HCT116 (cell line): ENCODE data around the gene SUMO3. TPM values are rescaled to one million over a fixed set of nuclear protein-coding genes. Genes with fewer than 3 reads are reported as not detected.

Experiments used
- ATAC-seq: fragments of 200-7000 bp; cut with Tn5 transposase; 2 replicates; pipeline ENCODE4 v1.9.1; 2020; ENCODE audit warnings: mild to moderate bottlenecking, moderate library complexity
- BruUV-seq: library from RNA; stranded (reverse); fragments of 400-500 nt; replicated peaks from 2 replicates; lab custom pipeline; 2021; lab: Mats Ljungman, UMichigan
- CTCF ChIA-PET: fragments of 300-600 bp; sonication (Branson Sonifier 250); formaldehyde crosslinking; loops from one replicate; lab custom pipeline; 2021; ENCODE audit warnings: antibody characterized with exemption; lab: Charles Lee
- POLR2A ChIA-PET: fragments of 300-600, 350-600 bp; sonication (Branson Sonifier 250); formaldehyde crosslinking; loops from one replicate; lab custom pipeline; 2021; ENCODE audit warnings: antibody characterized with exemption; lab: Charles Lee
- RAD21 ChIA-PET, 2 experiments: fragments of 300-600 bp; sonication (Branson Sonifier 250); formaldehyde crosslinking; loops; one replicate each; lab custom pipeline; 2023; ENCODE audit warnings: low total read pairs in 2 of 2; ENCODE audit not compliant: uncharacterized antibody in 2 of 2, unreplicated experiment in 2 of 2, low non-redundant PET in 1 of 2; lab: Charles Lee
- DNase-seq: peaks from one replicate; pipeline ENCODE4 v3.0.0-alpha.2; 2010; ENCODE audit warnings: low read depth, low spot score
- H2AFZ ChIP-seq: fragments of 200-600 bp; shearing (Covaris generic), sonication (generic); 2 replicates; pipeline ENCODE4 v1.6.1; 2017; ENCODE audit warnings: low read depth, mixed run types, mixed read lengths, antibody characterized with exemption, low read length; ENCODE audit not compliant: poor library complexity, severe bottlenecking
- H3K27ac ChIP-seq: 2 replicates; pipeline ENCODE4 v1.5.1; 2012; ENCODE audit warnings: low read depth, low read length
- H3K27me3 ChIP-seq: fragments of 200-600 bp; sonication (generic); 2 replicates; pipeline ENCODE4 v1.6.1; 2016; ENCODE audit warnings: mixed run types, low read length, mixed read lengths; ENCODE audit not compliant: insufficient read depth
- H3K36me3 ChIP-seq, 2 experiments: fragments of 200-500 bp in 1 of 2; fragments of 200-600 bp in 1 of 2; sonication (Bioruptor generic) in 1 of 2; sonication (generic) in 1 of 2; 2 replicates each; pipeline versions ENCODE4 v1.5.1 to v1.6.1; 2014 to 2016; ENCODE audit warnings: low read length in 2 of 2, inconsistent platforms in 1 of 2, mixed read lengths in 1 of 2, mixed run types in 1 of 2; ENCODE audit not compliant: insufficient read depth in 2 of 2, control insufficient read depth in 1 of 2
- H3K4me1 ChIP-seq, 2 experiments: fragments of 200-600 bp in 1 of 2; sonication (generic) in 1 of 2; 2 replicates each; pipeline versions ENCODE4 v1.5.1 to v1.6.1; 2012 to 2017; ENCODE audit warnings: low read length in 2 of 2, inconsistent platforms in 1 of 2, mild to moderate bottlenecking in 1 of 2, mixed read lengths in 1 of 2, mixed run types in 1 of 2, moderate library complexity in 1 of 2; ENCODE audit not compliant: insufficient read depth in 2 of 2, control insufficient read depth in 1 of 2
- H3K4me2 ChIP-seq: fragments of 200-600 bp; sonication (generic); 2 replicates; pipeline ENCODE4 v1.6.1; 2017; ENCODE audit warnings: mixed run types, low read length, mixed read lengths
- H3K4me3 ChIP-seq, 2 experiments: fragments of 200-600 bp in 1 of 2; sonication (generic) in 1 of 2; replicated peaks in 1 of 2; 2 replicates each; pipeline ENCODE4 v1.5.1; 2011 to 2016; ENCODE audit warnings: low read length in 2 of 2, control low read depth in 1 of 2, low read depth in 1 of 2, mild to moderate bottlenecking in 1 of 2, mixed read lengths in 1 of 2, mixed run types in 1 of 2
- H3K79me2 ChIP-seq: fragments of 200-600 bp; sonication (generic); 2 replicates; pipeline ENCODE4 v1.6.1; 2017; ENCODE audit warnings: mild to moderate bottlenecking, mixed run types, low read length, moderate library complexity, mixed read lengths; ENCODE audit not compliant: insufficient read depth
- H3K9ac ChIP-seq: fragments of 200-600 bp; sonication (generic); 2 replicates; pipeline ENCODE4 v1.6.1; 2016; ENCODE audit warnings: low read length, mixed read lengths
- H3K9me2 ChIP-seq: fragments of 200-600 bp; sonication (generic), shearing (Covaris generic); 2 replicates; pipeline ENCODE4 v1.6.1; 2017; ENCODE audit warnings: mixed run types, mild to moderate bottlenecking, moderate library complexity; ENCODE audit not compliant: insufficient read depth
- H3K9me3 ChIP-seq, 2 experiments: fragments of 200-500 bp in 1 of 2; fragments of 200-600 bp in 1 of 2; sonication (Bioruptor generic) in 1 of 2; sonication (generic) in 1 of 2; 2 replicates each; pipeline ENCODE4 v1.6.1; 2014 to 2017; ENCODE audit warnings: low read length in 2 of 2, mixed read lengths in 2 of 2, inconsistent platforms in 1 of 2, low read depth in 1 of 2, mild to moderate bottlenecking in 1 of 2, mixed run types in 1 of 2, moderate library complexity in 1 of 2; ENCODE audit not compliant: control insufficient read depth in 1 of 2, insufficient read depth in 1 of 2
- H4K20me1 ChIP-seq: fragments of 200-600 bp; sonication (generic), shearing (Covaris generic); 2 replicates; pipeline ENCODE4 v1.6.1; 2017; ENCODE audit warnings: mixed run types, mild to moderate bottlenecking, moderate library complexity; ENCODE audit not compliant: insufficient read depth
- EGR1 ChIP-seq: IDR thresholded peaks from 2 replicates; pipeline ENCODE4 v1.6.1; 2012; ENCODE audit warnings: low read depth
- EZH2 ChIP-seq: fragments of 200-600 bp; sonication (generic); IDR thresholded peaks from 2 replicates; pipeline ENCODE4 v1.6.1; 2017; ENCODE audit warnings: antibody characterized with exemption, mixed run types
- POLR2A ChIP-seq: IDR thresholded peaks from 2 replicates; pipeline ENCODE4 v1.7.0; 2011; ENCODE audit warnings: borderline replicate concordance; ENCODE audit not compliant: insufficient read depth, insufficient read length; ENCODE audit errors: extremely low read depth
- POLR2AphosphoS5 ChIP-seq: IDR thresholded peaks from 2 replicates; pipeline ENCODE4 v1.6.1; 2011; ENCODE audit warnings: mild to moderate bottlenecking, low read depth, low read length, moderate library complexity
- SIN3A ChIP-seq: IDR thresholded peaks from 2 replicates; pipeline ENCODE4 v1.6.1; 2012; ENCODE audit warnings: low read depth
- TCF7L2 ChIP-seq: IDR thresholded peaks from 2 replicates; pipeline ENCODE4 v1.7.0; 2011; ENCODE audit warnings: borderline replicate concordance, inconsistent platforms; ENCODE audit not compliant: insufficient read depth, insufficient read length; ENCODE audit errors: extremely low read depth
- ZNF274 ChIP-seq: fragments of 200-500 bp; sonication (Bioruptor generic); IDR thresholded peaks from 2 replicates; pipeline ENCODE4 v1.6.1; 2014; ENCODE audit warnings: mild to moderate bottlenecking, low read depth, low read length, inconsistent platforms
- intact Hi-C: fragments of 100-400 bp; cut with micrococcal nuclease; formaldehyde crosslinking; loops from 2 replicates; pipeline ENCODE4 v1.10.0; 2022
- total RNA-seq: library from RNA; stranded (reverse); gene quantifications from one replicate; pipeline ENCODE4 v1.2.1, GENCODE V29; 2021; ENCODE audit not compliant: unreplicated experiment
- TF ChIP-seq, protein P1 (sequence below): IDR thresholded peaks from 2 replicates; pipeline ENCODE4 v1.6.1; 2012; ENCODE audit warnings: low read depth
- TF ChIP-seq, protein P2 (sequence below): IDR thresholded peaks from 2 replicates; pipeline ENCODE4 v1.6.1; 2012
- TF ChIP-seq, protein P3 (sequence below): IDR thresholded peaks from 2 replicates; pipeline ENCODE4 v1.6.1; 2012

The SUMO3 gene
- total RNA-seq, 1 experiment from 2014 or later = 31.5 TPM

DNA sequence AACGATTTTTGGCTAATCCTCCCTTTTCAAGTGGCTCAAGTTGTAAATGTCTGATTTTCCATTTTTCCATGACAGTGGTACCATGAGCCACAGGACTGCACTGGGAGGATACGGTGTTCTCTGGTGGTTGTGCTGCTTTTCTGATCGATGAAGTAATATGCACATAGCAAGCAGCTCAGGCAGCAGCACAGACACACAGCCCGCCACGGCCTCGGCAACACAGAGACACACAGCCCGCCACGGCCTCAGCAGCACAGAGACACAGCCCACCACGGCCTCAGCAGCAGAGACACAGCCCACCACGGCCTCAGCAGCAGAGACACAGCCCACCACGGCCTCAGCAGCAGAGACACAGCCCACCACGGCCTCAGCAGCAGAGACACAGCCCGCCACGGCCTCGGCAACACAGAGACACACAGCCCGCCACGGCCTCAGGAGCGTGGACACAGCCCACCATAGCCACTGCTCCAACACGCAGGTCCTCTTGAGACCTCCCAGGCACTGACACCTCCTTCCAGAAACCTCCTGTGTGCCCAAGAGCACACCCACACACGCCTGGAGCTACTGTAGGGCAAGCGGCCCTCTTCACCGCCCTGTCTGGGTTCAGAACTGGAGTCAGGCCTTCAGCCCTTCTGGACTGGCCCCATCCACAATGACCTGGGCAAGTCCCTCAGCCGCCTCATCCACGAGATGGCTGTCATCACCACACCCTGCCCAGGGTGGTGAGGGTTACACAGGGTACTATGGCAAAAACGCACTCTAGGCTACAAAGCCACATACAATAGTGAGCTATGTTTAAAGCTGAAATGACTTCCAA is 45.2 kb upstream of the SUMO3 start:
- RAD21 ChIA-PET = no interaction called here
- H4K20me1 ChIP-seq = no peaks in the 10 kb centered on the region
- H3K4me2 ChIP-seq = no peak overlapping the region
- DNase-seq (no peak), ATAC-seq (no peak)
- no peaks in the 10 kb centered on the region for H3K9me3 ChIP-seq
- TF ChIP-seq POLR2AphosphoS5 = no peak
- TF ChIP-seq, protein P1, sequence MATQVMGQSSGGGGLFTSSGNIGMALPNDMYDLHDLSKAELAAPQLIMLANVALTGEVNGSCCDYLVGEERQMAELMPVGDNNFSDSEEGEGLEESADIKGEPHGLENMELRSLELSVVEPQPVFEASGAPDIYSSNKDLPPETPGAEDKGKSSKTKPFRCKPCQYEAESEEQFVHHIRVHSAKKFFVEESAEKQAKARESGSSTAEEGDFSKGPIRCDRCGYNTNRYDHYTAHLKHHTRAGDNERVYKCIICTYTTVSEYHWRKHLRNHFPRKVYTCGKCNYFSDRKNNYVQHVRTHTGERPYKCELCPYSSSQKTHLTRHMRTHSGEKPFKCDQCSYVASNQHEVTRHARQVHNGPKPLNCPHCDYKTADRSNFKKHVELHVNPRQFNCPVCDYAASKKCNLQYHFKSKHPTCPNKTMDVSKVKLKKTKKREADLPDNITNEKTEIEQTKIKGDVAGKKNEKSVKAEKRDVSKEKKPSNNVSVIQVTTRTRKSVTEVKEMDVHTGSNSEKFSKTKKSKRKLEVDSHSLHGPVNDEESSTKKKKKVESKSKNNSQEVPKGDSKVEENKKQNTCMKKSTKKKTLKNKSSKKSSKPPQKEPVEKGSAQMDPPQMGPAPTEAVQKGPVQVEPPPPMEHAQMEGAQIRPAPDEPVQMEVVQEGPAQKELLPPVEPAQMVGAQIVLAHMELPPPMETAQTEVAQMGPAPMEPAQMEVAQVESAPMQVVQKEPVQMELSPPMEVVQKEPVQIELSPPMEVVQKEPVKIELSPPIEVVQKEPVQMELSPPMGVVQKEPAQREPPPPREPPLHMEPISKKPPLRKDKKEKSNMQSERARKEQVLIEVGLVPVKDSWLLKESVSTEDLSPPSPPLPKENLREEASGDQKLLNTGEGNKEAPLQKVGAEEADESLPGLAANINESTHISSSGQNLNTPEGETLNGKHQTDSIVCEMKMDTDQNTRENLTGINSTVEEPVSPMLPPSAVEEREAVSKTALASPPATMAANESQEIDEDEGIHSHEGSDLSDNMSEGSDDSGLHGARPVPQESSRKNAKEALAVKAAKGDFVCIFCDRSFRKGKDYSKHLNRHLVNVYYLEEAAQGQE = no peak
- no peak for TF ChIP-seq POLR2A
- TF ChIP-seq, protein P2, sequence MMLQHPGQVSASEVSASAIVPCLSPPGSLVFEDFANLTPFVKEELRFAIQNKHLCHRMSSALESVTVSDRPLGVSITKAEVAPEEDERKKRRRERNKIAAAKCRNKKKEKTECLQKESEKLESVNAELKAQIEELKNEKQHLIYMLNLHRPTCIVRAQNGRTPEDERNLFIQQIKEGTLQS = no peak
- TF ChIP-seq, protein P3, sequence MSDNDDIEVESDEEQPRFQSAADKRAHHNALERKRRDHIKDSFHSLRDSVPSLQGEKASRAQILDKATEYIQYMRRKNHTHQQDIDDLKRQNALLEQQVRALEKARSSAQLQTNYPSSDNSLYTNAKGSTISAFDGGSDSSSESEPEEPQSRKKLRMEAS = no peak
- TF ChIP-seq TCF7L2 = no peak
- TF ChIP-seq EZH2 = no peak
- no peak for TF ChIP-seq ZNF274
- no peak for TF ChIP-seq EGR1
- no peak for TF ChIP-seq SIN3A
- H2AFZ ChIP-seq = no peak overlapping the region
- H3K9me2 ChIP-seq = no peaks in the 10 kb centered on the region
- intact Hi-C loops = no loop called here
- no peak overlapping the region for H3K4me3 ChIP-seq
- POLR2A ChIA-PET = no interaction called here
- no TSS peak for BruUV-seq
- no peaks in the 10 kb centered on the region for H3K27me3 ChIP-seq
- CTCF ChIA-PET = no interaction called here
- H3K27ac ChIP-seq = no peak overlapping the region
- peaks cover 13 to 20% of the 10 kb centered on the region in 2 experiments for H3K36me3 ChIP-seq
- H3K9ac ChIP-seq = no peak overlapping the region
- H3K79me2 ChIP-seq = peaks cover 86% of the 10 kb centered on the region
- peaks cover 7 to 17% of the 10 kb centered on the region in 2 experiments for H3K4me1 ChIP-seq
